Endometrium (tissue), 2 donors: ENCODE data around the gene FLT4.

Experiments
- FAIRE-seq: peaks from 2 replicates; lab custom pipeline; 2012; peaks lifted over from hg19 to GRCh38; lab: Jason Lieb, UNC
- donor health status: control.
- donor health status: control.

FLT4 gene

GRCh38 chr5:180625791-180626660 is 23.4 kb downstream of the FLT4 start:
- FAIRE-seq, result no peak

GRCh38 chr5:180625125-180625790 is 24.1 kb downstream of the FLT4 start:
- FAIRE-seq, result no peak

- FAIRE-seq, result no peak
Measured at GRCh38 chr5:180624587-180624986, 24.8 kb downstream of the FLT4 start.

GRCh38 chr5:180623844-180624243 is 25.6 kb downstream of the FLT4 start:
- no peak for FAIRE-seq

GRCh38 chr5:180623411-180623834 is 26.0 kb downstream of the FLT4 start:
- FAIRE-seq, result no peak

GRCh38 chr5:180622910-180623309 is 26.5 kb downstream of the FLT4 start:
- no peak for FAIRE-seq

- FAIRE-seq, result no peak
Measured at GRCh38 chr5:180621311-180621710, 28.1 kb downstream of the FLT4 start.

- no peak for FAIRE-seq
Measured at GRCh38 chr5:180620014-180620413, 29.4 kb downstream of the FLT4 start.

GRCh38 chr5:180619563-180619915 is 29.9 kb downstream of the FLT4 start:
- no peak for FAIRE-seq

- FAIRE-seq, result no peak
Measured at GRCh38 chr5:180618829-180619562, 30.4 kb downstream of the FLT4 start.

- no peak for FAIRE-seq
Measured at GRCh38 chr5:180618487-180618828, 30.9 kb downstream of the FLT4 start.

- no peak for FAIRE-seq
Measured at GRCh38 chr5:180613814-180614188, 35.6 kb downstream of the FLT4 start.

GRCh38 chr5:180613188-180613813 is 36.1 kb downstream of the FLT4 start:
- no peak for FAIRE-seq

GRCh38 chr5:180612683-180613082 is 36.7 kb downstream of the FLT4 start:
- FAIRE-seq, result no peak

- no peak for FAIRE-seq
Measured at GRCh38 chr5:180611140-180611850, 38.1 kb downstream of the FLT4 start.

GRCh38 chr5:180609817-180610550 is 39.4 kb downstream of the FLT4 start:
- FAIRE-seq, result no peak

- no peak for FAIRE-seq
Measured at GRCh38 chr5:180609386-180609785, 40.0 kb downstream of the FLT4 start.

- FAIRE-seq, result no peak
Measured at GRCh38 chr5:180608572-180609310, 40.7 kb downstream of the FLT4 start.

GRCh38 chr5:180607861-180608571 is 41.4 kb downstream of the FLT4 start:
- FAIRE-seq, result no peak
